ENCODE data around the gene MBNL1.

DNA sequence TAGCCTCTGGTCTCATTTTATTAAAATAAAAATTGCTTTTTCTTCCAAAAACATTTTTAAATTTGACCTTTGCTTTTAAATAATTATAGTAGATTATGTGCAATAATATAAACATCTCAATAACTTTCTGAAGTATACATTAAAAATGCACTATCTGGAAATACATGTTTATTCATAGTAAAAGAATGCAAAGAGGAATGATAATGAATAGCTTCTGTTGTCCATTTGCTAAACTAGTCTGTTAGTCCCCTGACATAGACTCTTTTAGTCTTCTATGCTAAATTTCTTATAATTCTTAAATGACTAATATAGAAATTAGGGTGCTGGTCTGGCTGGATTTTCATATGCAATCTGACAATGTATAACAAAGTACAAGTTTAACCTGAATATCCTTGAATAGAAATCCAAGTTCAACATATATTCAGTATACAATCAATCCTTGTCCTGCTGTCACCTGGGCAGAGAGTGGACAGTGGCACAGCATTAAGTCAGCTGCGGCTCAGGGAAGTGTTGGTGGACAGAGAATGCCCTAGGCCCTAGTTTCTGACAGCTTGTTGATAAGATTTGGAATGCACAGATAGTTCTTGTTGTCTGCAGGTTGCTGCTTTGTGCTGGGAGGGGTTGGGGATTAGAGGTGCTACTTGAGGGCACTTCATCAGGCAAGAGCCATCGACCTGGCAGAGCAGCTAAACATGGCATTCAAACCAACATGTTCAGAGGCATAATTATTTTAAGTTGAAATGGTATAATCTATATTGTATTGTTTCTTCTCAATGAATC is 161.7 kb downstream of the MBNL1 start:
- TF ChIP-seq, protein P1, sequence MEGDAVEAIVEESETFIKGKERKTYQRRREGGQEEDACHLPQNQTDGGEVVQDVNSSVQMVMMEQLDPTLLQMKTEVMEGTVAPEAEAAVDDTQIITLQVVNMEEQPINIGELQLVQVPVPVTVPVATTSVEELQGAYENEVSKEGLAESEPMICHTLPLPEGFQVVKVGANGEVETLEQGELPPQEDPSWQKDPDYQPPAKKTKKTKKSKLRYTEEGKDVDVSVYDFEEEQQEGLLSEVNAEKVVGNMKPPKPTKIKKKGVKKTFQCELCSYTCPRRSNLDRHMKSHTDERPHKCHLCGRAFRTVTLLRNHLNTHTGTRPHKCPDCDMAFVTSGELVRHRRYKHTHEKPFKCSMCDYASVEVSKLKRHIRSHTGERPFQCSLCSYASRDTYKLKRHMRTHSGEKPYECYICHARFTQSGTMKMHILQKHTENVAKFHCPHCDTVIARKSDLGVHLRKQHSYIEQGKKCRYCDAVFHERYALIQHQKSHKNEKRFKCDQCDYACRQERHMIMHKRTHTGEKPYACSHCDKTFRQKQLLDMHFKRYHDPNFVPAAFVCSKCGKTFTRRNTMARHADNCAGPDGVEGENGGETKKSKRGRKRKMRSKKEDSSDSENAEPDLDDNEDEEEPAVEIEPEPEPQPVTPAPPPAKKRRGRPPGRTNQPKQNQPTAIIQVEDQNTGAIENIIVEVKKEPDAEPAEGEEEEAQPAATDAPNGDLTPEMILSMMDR (IDR thresholded peaks at IDR 0.05) = no peak
- no peak for TF ChIP-seq POLR2A (IDR thresholded peaks at IDR 0.05)
- no peak for TF ChIP-seq EP300 (IDR thresholded peaks at IDR 0.05)

All from tibial nerve (tissue), 4 donors.